ENCODE data around the gene EBF3. TPM values are rescaled to one million over a fixed set of nuclear protein-coding genes. Genes with fewer than 3 reads are reported as not detected.

The EBF3 gene
- total RNA-seq, 2 experiments from 2014 or later, result not detected

DNA sequence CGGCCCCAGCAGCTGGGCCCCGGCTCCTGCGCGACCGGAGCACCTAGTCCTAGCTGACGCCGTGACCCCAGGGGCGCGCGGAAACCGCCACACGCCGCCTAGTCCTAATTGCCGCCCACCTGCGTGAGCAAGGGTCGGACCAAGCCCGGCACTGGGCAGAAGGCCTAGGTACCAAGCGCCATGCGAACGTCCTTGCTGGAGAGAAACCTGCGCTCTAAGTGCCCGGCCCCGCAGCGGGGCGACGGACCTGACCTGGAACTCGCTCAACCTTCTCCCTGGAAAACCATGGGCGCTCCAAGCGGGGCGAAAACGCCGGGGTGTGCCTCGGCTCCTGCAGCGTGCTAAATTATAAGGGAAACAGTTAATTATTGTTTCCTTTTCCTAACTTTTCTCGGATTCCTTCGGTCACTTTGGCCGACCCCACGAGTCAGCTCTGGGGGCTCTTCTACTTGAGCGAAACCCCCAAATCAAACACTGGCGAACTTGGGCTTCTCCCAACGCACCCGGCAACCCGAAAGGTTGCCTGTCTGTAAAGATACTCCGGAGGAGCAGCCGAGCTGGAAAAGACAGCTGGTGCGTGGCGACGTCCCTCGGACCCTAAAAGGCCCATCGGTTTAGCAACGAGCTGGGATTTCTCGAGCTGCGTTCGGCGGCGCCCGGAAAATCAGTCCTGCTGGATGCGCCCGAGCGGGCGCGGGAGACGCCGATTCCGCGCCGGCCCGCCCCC lies 5.3 kb upstream of the EBF3 start:
- no peak for DNase-seq
- Mint-ChIP-seq H3K4me1 (ENCODE audit: low read depth) (peaks cover 27% of the 10 kb centered on the region), H3K27ac (no peak overlapping the region), H3K36me3 (ENCODE audit: low read depth) (no peaks in the 10 kb centered on the region), H3K9me3 (no peaks in the 10 kb centered on the region), H3K4me3 (no peak overlapping the region), H3K27me3 (ENCODE audit: low read depth) (peaks cover 63% of the 10 kb centered on the region)
- intact Hi-C loops (cut with micrococcal nuclease), result loop anchor here (1.0 to 5.0 kb wide), 3 partner anchors 11 to 937 kb away; no protein-coding TSS in a partner anchor
- CTCF ChIA-PET, result interaction anchor here (0.9 to 3.1 kb wide), 4 partner anchors 8 to 937 kb away, joined by 3 to 25 read pairs (median 4); no protein-coding TSS in a partner anchor

GRCh38 chr10:129968853-129969183 lies 4.7 kb upstream of the EBF3 start:
- no peaks in the 10 kb centered on the region for H3K36me3 Mint-ChIP-seq (ENCODE audit: low read depth)
- DNase-seq, result peak; percentile 74
- peaks cover 27% of the 10 kb centered on the region for H3K4me1 Mint-ChIP-seq (ENCODE audit: low read depth)
- CTCF ChIA-PET, result interaction anchor here (1.4 to 3.1 kb wide), 2 partner anchors 160 to 936 kb away, joined by 3 to 25 read pairs; no protein-coding TSS in a partner anchor
- H3K27me3 Mint-ChIP-seq (ENCODE audit: low read depth), result peaks cover 59% of the 10 kb centered on the region
- intact Hi-C loops (cut with micrococcal nuclease), result loop anchor here (1.0 to 5.0 kb wide), 3 partner anchors 11 to 937 kb away; no protein-coding TSS in a partner anchor
- no peaks in the 10 kb centered on the region for H3K9me3 Mint-ChIP-seq
- H3K4me3 Mint-ChIP-seq, result no peak overlapping the region
- no peak overlapping the region for H3K27ac Mint-ChIP-seq

GRCh38 chr10:129968020-129968852 lies 4.2 kb upstream of the EBF3 start:
- Mint-ChIP-seq H3K9me3 (no peaks in the 10 kb centered on the region), H3K4me1 (ENCODE audit: low read depth) (peaks cover 26% of the 10 kb centered on the region), H3K4me3 (no peak overlapping the region), H3K27ac (no peak overlapping the region), H3K36me3 (ENCODE audit: low read depth) (no peaks in the 10 kb centered on the region), H3K27me3 (ENCODE audit: low read depth) (peaks cover 56% of the 10 kb centered on the region)
- intact Hi-C loops (cut with micrococcal nuclease), result loop anchor here (5.0 kb wide), 1 partner anchor 81 kb away; no protein-coding TSS in a partner anchor
- CTCF ChIA-PET, result no interaction called here
- no peak for DNase-seq

DNA sequence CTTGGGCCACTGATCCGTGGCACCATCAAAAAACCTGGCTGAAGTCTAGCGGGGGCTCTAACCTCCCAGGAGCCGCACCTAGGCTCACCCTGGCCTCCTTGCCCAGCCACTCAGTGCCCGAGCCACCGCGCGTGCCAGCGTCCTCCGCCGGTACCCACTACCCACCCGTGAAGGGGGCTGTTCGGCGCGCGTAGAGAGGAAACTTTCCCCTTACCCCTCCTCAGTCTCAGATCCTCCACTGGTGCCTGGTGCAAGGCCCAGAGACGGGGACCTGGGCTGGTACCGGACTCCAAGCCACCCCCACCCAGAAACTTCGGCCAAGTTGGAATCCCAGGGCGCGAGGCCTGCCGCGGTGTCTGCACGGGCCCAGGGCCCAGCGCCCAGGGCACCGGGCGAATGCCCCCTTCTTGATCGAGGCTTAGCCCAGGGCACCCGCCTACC lies 3.5 kb upstream of the EBF3 start:
- Mint-ChIP-seq H3K27me3 (ENCODE audit: low read depth) (peaks cover 61% of the 10 kb centered on the region), H3K4me3 (no peak overlapping the region), H3K27ac (no peak overlapping the region), H3K4me1 (ENCODE audit: low read depth) (peaks cover 27% of the 10 kb centered on the region), H3K9me3 (no peaks in the 10 kb centered on the region), H3K36me3 (ENCODE audit: low read depth) (no peaks in the 10 kb centered on the region)
- no peak for DNase-seq
- intact Hi-C loops (cut with micrococcal nuclease), result loop anchor here (5.0 kb wide), 1 partner anchor 80 kb away; no protein-coding TSS in a partner anchor
- CTCF ChIA-PET, result no interaction called here

DNA sequence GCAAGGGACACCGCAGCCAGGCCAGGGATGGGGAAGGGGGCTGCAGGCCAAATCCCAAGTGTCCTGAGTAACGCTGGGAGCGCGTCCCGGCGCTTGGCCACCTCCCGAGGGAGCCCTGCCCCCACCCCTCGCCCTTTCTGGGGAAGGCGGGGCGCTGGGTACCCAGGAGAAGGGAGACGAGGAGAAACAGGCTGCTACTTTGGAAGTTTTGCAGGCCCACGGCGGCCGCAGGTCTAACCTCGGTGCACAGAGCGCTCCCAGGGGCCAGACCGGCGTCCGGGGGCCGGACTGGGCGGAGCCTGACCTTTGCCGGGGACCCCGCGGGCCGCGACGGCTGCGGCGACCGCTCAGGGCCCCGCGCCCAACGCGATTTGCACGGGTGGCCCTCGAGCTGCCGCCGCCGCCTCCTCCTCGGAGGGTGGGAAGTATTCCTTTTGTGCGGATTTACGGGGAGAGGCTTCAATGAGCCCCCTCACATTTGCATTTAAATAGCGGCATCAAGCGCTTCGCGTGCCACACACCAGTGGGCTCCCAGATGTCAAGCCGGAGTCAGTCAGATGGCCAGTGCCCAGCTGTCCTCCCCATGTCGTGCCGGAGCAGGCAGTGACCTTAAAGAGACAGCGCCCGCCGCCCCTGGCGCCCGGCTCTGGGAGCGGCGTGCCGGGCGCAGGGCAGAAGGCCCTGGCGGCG lies 3.0 kb upstream of the EBF3 start:
- DNase-seq, result no peak
- intact Hi-C loops (cut with micrococcal nuclease), result loop anchor here (5.0 kb wide), 1 partner anchor 80 kb away; no protein-coding TSS in a partner anchor
- Mint-ChIP-seq H3K27me3 (ENCODE audit: low read depth) (peaks cover 64% of the 10 kb centered on the region), H3K4me3 (no peak overlapping the region), H3K9me3 (no peaks in the 10 kb centered on the region), H3K4me1 (ENCODE audit: low read depth) (peaks cover 28% of the 10 kb centered on the region), H3K36me3 (ENCODE audit: low read depth) (no peaks in the 10 kb centered on the region), H3K27ac (no peak overlapping the region)
- CTCF ChIA-PET, result interaction anchor here (1.0 kb wide), 1 partner anchor 933 kb away, joined by 3 read pairs; no protein-coding TSS in a partner anchor

- Mint-ChIP-seq H3K27ac (no peak overlapping the region), H3K4me3 (no peak overlapping the region), H3K36me3 (ENCODE audit: low read depth) (no peaks in the 10 kb centered on the region), H3K9me3 (no peaks in the 10 kb centered on the region), H3K27me3 (ENCODE audit: low read depth) (peaks cover 67% of the 10 kb centered on the region), H3K4me1 (ENCODE audit: low read depth) (peaks cover 26% of the 10 kb centered on the region)
- no peak for DNase-seq
- CTCF ChIA-PET, result interaction anchor here (1.0 kb wide), 1 partner anchor 932 kb away, joined by 3 read pairs; no protein-coding TSS in a partner anchor
- intact Hi-C loops (cut with micrococcal nuclease), result loop anchor here (5.0 kb wide), 1 partner anchor 79 kb away; no protein-coding TSS in a partner anchor
These were observed 2.4 kb upstream of the EBF3 start for GRCh38 chr10:129966370-129966888.

DNA sequence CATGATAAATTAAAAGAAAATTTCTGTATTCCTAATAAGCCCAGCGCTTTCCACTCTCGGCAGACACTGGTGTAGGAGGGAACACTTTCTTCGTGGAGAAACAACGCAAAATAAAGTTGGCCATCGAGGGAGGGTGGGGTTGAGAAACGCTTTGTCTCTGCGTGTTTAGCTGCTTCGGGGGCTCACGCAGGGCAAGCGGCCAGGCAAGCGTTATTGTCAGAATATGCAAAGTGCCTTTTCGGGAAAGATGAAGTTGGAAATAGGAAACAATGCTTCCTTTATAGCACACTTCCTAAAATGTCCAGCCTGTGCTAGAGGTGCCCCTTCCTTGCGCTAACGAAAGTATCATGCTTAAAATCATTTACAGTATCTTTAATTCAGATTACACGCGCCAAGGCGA lies 1.9 kb upstream of the EBF3 start:
- no peak for DNase-seq
- Mint-ChIP-seq H3K4me1 (ENCODE audit: low read depth) (peaks cover 27% of the 10 kb centered on the region), H3K4me3 (no peak overlapping the region), H3K27me3 (ENCODE audit: low read depth) (peaks cover 70% of the 10 kb centered on the region), H3K36me3 (ENCODE audit: low read depth) (no peaks in the 10 kb centered on the region), H3K9me3 (no peaks in the 10 kb centered on the region), H3K27ac (no peak overlapping the region)
- intact Hi-C loops (cut with micrococcal nuclease), result loop anchor here (5.0 kb wide), 1 partner anchor 79 kb away; no protein-coding TSS in a partner anchor
- CTCF ChIA-PET, result no interaction called here

DNA sequence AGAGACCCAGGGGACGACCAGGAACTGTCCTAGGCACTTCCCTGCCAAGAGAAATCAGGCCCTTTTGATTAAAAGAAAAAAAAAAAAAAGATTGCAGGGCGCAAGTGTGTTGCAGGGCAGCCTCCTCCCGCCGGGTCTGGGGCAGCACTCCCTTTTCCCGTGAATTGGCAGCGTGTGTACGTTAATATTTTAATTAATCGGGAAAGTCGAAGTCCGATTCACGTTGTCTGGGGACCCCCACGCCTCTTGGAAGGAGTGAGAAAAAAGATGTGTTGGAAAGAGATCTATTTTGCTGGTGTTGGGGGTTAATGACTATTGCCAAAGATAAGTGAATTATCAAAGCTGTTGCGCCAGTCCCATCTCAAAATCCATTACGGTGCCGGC lies 1.3 kb upstream of the EBF3 start:
- intact Hi-C loops (cut with micrococcal nuclease), result loop anchor here (5.0 kb wide), 1 partner anchor 78 kb away; no protein-coding TSS in a partner anchor
- CTCF ChIA-PET, result no interaction called here
- no peaks in the 10 kb centered on the region for H3K36me3 Mint-ChIP-seq (ENCODE audit: low read depth)
- no peaks in the 10 kb centered on the region for H3K9me3 Mint-ChIP-seq
- no peak overlapping the region for H3K4me3 Mint-ChIP-seq
- H3K4me1 Mint-ChIP-seq (ENCODE audit: low read depth), result peaks cover 29% of the 10 kb centered on the region
- H3K27me3 Mint-ChIP-seq (ENCODE audit: low read depth), result peaks cover 71% of the 10 kb centered on the region
- no peak for DNase-seq
- no peak overlapping the region for H3K27ac Mint-ChIP-seq

DNA sequence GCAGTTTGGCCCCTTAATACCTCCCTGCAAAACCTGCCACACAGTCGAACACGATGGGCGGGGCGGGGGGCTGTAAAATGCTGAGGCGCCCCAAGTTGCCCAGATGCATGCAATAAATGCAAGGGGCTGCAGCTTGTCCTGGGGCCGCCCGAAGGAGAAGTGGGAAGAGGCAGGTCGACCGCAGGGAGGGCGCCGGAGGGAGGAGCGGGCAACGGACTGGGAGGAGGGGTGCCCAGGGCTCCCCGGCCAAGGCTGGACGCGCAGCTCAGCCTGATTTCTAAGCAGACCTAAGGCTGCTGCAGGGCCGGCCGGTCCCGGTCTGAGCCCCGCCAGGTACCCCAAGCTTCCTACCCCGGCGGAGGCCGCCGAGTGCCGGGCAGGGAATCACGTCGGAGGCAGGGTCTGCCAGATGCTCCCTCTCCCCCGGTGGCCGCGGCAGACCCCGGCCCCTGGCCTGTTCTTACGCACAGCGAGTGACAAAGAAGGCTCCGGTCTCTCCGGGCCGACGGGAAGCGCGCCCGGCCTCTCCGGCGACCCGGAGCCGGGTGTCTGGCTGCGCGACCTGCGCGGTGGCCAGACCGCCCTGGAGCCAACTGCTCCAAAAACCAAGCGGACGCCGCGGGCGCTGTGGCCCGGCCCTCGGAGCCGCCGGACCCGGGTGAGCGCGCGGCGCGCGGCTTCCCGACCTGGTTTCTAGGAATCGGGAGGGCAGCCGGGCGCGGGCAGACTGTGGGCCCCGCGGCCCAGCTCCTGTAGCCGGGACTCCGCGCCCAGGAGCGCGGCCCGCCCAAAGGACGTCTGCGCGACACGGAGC lies 744 bp upstream of the EBF3 start:
- H3K27me3 Mint-ChIP-seq (ENCODE audit: low read depth), result peaks cover 69% of the 10 kb centered on the region
- H3K27ac Mint-ChIP-seq, result no peak overlapping the region
- DNase-seq, result no peak
- no peaks in the 10 kb centered on the region for H3K36me3 Mint-ChIP-seq (ENCODE audit: low read depth)
- CTCF ChIA-PET, result no interaction called here
- peaks cover 27% of the 10 kb centered on the region for H3K4me1 Mint-ChIP-seq (ENCODE audit: low read depth)
- intact Hi-C loops (cut with micrococcal nuclease), result loop anchor here (5.0 kb wide), 2 partner anchors 78 to 498 kb away; partner anchors contain the start of gene MGMT
- H3K9me3 Mint-ChIP-seq, result no peaks in the 10 kb centered on the region
- peak overlapping the region; percentile 52 for H3K4me3 Mint-ChIP-seq

DNA sequence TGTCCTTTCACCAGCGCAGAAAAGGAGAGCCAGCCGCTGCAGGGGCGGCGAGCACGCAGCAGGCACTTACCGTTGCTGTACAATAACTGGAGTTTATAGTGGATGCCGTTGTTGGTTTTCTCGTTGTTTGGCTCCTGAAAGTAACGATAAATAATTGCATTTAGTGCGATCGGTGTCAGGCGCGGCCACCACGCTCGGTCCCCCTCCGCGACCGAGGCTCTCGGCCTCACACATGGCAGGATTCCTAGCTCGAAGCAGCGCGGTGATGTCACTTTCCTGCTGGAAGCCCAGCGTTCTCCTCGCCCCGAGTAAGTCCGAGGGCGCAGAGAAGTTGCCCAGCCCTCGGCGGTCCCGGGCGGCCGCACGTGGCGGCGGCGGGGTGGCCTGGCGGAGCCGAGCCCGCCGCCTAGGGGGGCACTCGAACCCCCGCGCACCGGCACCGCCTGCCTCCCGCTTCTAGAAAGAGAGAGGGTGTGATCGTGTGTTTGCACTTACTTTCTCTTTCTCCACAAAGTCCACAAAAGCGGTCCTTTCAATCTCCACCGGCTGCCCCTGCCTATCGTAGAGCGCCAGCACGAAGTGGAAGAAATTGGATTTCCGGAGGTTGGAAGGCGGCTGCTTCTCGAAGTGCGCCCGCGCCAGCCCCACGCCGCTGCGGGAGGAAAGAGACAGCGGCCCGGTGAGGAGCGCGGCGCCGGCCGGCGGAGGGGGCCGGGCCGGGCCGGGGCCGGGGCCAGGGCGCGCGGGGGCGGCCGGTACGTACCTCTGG lies 1.0 kb downstream of the EBF3 start:
- no peak overlapping the region for H3K27ac Mint-ChIP-seq
- H3K9me3 Mint-ChIP-seq, result no peaks in the 10 kb centered on the region
- peak overlapping the region; percentile 68 for H3K4me3 Mint-ChIP-seq
- CTCF ChIA-PET, result interaction anchor here (0.6 kb wide), 1 partner anchor 1831 kb away, joined by 3 read pairs; no protein-coding TSS in a partner anchor
- H3K27me3 Mint-ChIP-seq (ENCODE audit: low read depth), result peaks cover 61% of the 10 kb centered on the region
- intact Hi-C loops (cut with micrococcal nuclease), result loop anchor here (1.0 to 5.0 kb wide), 2 partner anchors 8 to 496 kb away; partner anchors contain the start of gene MGMT
- H3K36me3 Mint-ChIP-seq (ENCODE audit: low read depth), result no peaks in the 10 kb centered on the region
- H3K4me1 Mint-ChIP-seq (ENCODE audit: low read depth), result peaks cover 28% of the 10 kb centered on the region
- no peak for DNase-seq
